GM13976 (cell line): ENCODE measurements around the gene DGKD.

Experiments used
- DNase-seq: peaks from one replicate; pipeline ENCODE4 v3.0.0; 2012; ENCODE audit warnings: low spot score
- in situ Hi-C: fragments of 300-500 bp; cut with MboI; formaldehyde crosslinking; loops from one replicate; pipeline ENCODE4 v1.12.0; 2022; ENCODE audit warnings: low sequenced_read_pairs, mixed read lengths, inconsistent platforms; ENCODE audit not compliant: unreplicated experiment
- TF ChIP-seq, protein P1 (sequence below): IDR thresholded peaks from 2 replicates; pipeline ENCODE4 v1.5.1; 2012; ENCODE audit warnings: borderline replicate concordance, mild to moderate bottlenecking; ENCODE audit not compliant: insufficient read depth; ENCODE audit errors: extremely low read depth, missing control alignments, control extremely low read depth

DGKD gene

GRCh38 chr2:233444501-233444900, 90.2 kb downstream of the DGKD start:
- in situ Hi-C loops = no loop called here
- no peak for DNase-seq
- TF ChIP-seq, protein P1, sequence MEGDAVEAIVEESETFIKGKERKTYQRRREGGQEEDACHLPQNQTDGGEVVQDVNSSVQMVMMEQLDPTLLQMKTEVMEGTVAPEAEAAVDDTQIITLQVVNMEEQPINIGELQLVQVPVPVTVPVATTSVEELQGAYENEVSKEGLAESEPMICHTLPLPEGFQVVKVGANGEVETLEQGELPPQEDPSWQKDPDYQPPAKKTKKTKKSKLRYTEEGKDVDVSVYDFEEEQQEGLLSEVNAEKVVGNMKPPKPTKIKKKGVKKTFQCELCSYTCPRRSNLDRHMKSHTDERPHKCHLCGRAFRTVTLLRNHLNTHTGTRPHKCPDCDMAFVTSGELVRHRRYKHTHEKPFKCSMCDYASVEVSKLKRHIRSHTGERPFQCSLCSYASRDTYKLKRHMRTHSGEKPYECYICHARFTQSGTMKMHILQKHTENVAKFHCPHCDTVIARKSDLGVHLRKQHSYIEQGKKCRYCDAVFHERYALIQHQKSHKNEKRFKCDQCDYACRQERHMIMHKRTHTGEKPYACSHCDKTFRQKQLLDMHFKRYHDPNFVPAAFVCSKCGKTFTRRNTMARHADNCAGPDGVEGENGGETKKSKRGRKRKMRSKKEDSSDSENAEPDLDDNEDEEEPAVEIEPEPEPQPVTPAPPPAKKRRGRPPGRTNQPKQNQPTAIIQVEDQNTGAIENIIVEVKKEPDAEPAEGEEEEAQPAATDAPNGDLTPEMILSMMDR = no peak

DNA sequence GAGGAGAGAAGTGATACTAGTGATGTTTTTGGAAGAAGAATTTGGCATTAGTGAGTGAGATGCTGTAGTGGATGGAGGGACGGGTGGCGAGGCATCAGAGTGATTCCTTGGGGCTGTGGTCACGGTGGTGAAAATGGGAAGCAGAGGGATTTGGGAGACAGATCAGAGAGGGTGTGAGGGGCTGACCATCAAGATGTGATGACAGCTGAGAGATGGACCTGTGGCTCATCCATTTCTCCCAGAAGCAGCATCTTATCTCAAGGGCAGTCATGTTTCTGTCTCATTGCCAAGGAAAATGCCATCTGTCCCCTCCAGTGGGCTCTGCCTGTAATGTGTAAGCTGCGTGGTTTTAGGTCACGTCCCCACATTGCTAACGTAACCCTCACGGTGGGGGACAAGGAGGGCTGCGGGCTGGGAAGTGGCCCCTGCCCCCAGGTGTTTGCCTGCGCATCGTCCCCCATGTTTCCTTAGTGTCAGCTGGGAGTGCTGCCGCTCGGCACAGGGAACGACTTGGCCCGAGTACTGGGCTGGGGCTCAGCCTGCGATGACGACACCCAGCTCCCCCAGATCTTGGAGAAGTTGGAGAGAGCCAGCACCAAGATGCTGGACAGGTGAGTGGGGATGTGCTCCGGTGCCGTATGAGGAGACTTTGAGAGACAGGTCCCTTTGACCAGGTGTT, 91.0 kb downstream of the DGKD start:
- DNase-seq = no peak
- in situ Hi-C loops = no loop called here
- TF ChIP-seq, protein P1 = no peak

DNA sequence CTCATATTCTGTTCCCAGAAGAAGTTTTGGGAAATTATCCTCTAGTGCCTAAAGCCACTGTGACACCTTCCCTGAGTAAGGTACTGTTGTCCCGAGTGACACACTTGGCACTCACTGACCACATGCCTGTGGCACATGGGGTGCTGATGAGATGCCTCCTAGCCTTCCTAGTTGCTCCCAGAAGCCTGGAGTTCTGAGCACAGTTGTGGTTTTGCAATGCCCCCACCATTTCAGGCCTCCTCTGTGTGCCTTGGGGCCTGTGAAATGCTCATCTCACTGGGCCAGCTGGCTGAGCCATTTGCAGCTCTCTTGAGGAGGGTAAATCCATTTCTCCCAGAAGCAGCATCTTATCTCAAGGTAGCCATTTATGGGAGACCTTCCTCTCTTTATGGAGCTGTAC, 91.8 kb downstream of the DGKD start:
- DNase-seq = no peak
- TF ChIP-seq, protein P1 = no peak
- in situ Hi-C loops = no loop called here

DNA sequence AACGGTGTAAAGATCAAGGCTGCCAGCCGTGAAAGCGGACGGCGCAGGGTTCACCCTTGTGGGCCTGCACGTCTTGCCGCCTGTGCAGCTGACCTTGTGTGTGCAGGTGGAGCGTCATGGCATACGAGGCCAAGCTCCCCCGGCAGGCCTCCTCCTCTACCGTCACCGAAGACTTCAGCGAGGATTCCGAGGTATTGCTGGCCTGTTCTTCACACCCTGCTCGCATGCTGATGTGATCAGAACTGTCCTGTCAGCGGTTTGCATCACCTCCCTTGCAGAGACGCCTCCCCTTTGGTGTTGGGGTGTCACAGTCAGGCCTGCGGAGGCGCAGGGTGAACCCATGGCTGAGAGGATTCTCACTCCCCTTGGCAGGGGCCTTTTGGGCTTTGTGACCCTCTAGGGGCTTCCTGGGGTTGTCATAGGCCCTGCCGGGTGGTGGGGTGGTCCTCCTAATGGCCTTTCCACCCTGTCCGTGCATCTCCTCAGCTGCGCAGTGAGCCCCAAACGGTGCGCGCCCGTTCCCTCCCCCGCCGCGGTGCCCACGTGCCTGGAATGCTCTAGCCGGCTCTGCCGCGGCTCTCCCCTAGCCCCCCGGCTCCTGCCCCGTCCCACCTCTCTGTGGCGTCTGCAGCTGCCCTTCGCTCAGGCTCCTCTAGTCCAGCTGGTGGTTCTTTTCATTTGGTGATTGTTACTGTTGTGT, 92.5 kb downstream of the DGKD start:
- in situ Hi-C loops = no loop called here

GRCh38 chr2:233447506-233448219, 93.4 kb downstream of the DGKD start:
- TF ChIP-seq, protein P1 = no peak
- DNase-seq = no peak
- in situ Hi-C loops = no loop called here

More for the DNA sequence above, 92.5 kb downstream of the DGKD start:
- no peak for DNase-seq
- TF ChIP-seq, protein P1 = no peak

- in situ Hi-C loops = no loop called here
- no peak for DNase-seq
- TF ChIP-seq, protein P1 = peak; percentile 10
These were observed 93.9 kb downstream of the DGKD start for GRCh38 chr2:233448220-233448559.
